GM21786 (cell line): ENCODE data around the gene STXBP5.

ENCODE experiments used
- ATAC-seq: cut with Tn5 transposase; IDR thresholded peaks from one replicate; pipeline ENCODE4 v1.9.1; 2021; ENCODE audit not compliant: unreplicated experiment

Gene STXBP5

GRCh38 chr6:147177286-147177685, 26.9 kb upstream of the STXBP5 start:
- ATAC-seq = no peak

GRCh38 chr6:147178355-147178754, 25.9 kb upstream of the STXBP5 start:
- no peak for ATAC-seq

GRCh38 chr6:147179809-147180208, 24.4 kb upstream of the STXBP5 start:
- ATAC-seq = no peak

GRCh38 chr6:147180926-147181325, 23.3 kb upstream of the STXBP5 start:
- ATAC-seq = no peak

GRCh38 chr6:147184379-147184778, 19.8 kb upstream of the STXBP5 start:
- no peak for ATAC-seq

GRCh38 chr6:147185216-147185615, 19.0 kb upstream of the STXBP5 start:
- no peak for ATAC-seq

GRCh38 chr6:147190556-147190955, 13.7 kb upstream of the STXBP5 start:
- no peak for ATAC-seq

GRCh38 chr6:147192278-147192911, 11.8 kb upstream of the STXBP5 start:
- ATAC-seq = no peak

- ATAC-seq = no peak
Observed at GRCh38 chr6:147194652-147195411, 9.4 kb upstream of the STXBP5 start.

GRCh38 chr6:147195510-147195909, 8.7 kb upstream of the STXBP5 start:
- no peak for ATAC-seq

GRCh38 chr6:147195987-147196386, 8.2 kb upstream of the STXBP5 start:
- no peak for ATAC-seq

GRCh38 chr6:147200711-147201110, 3.5 kb upstream of the STXBP5 start:
- no peak for ATAC-seq

GRCh38 chr6:147201885-147202515, 2.2 kb upstream of the STXBP5 start:
- ATAC-seq = peak; percentile 7

- ATAC-seq = peak; percentile 82
Observed at GRCh38 chr6:147202516-147203310, 1.5 kb upstream of the STXBP5 start.

- peak; percentile 35 for ATAC-seq
Observed at GRCh38 chr6:147203311-147204059, 732 bp upstream of the STXBP5 start.

- ATAC-seq = no peak
Observed at GRCh38 chr6:147204843-147205311, 660 bp downstream of the STXBP5 start.

- ATAC-seq = no peak
Observed at GRCh38 chr6:147205690-147206600, 1.7 kb downstream of the STXBP5 start.

- no peak for ATAC-seq
Observed at GRCh38 chr6:147207351-147207750, 3.1 kb downstream of the STXBP5 start.
